ENCODE measurements around the gene RPAP2.

- TF ChIP-seq CTCF (IDR thresholded peaks at IDR 0.05; ENCODE audit: insufficient read depth, low read length, poor library complexity, severe bottlenecking) (no peak), EZH2phosphoT487 (conservative IDR thresholded peaks at IDR 0.05; ENCODE audit: low read length) (no peak)
These were observed 68.6 kb downstream of the RPAP2 start for GRCh38 chr1:92367496-92367895.

All from SU-DHL-6 (cell line).